ENCODE measurements around the gene IFNA13. TPM values are rescaled to one million over a fixed set of nuclear protein-coding genes. Genes with fewer than 3 reads are reported as not detected.
A peak's percentile ranks its signal among the peaks of the same experiment; 100 is the strongest.

Gene IFNA13
- not detected for total RNA-seq

- H3K9me3 Mint-ChIP-seq, result no peaks in the 10 kb centered on the region
- H3K27ac Mint-ChIP-seq, result no peak within 1 kb of the TSS
- H3K4me1 Mint-ChIP-seq, result no peaks in the 10 kb centered on the region
- H3K4me3 Mint-ChIP-seq, result no peak within 1 kb of the TSS
- ATAC-seq (replicated peaks), result no peak
- H3K27me3 Mint-ChIP-seq, result peaks cover 31% of the 10 kb centered on the region
- no peaks in the 10 kb centered on the region for H3K36me3 Mint-ChIP-seq (ENCODE audit: low read depth)
Observed at GRCh38 chr9:21367957-21368356, at the start of gene IFNA13. TSS of gene IFNA13 (minus strand) at chr9:21368057. CDS start at chr9:21368010, 47 bp downstream.

- Mint-ChIP-seq H3K36me3 (ENCODE audit: low read depth) (no peaks in the 10 kb centered on the region), H3K4me3 (no peak overlapping the region), H3K27me3 (peaks cover 8% of the 10 kb centered on the region), H3K9me3 (no peaks in the 10 kb centered on the region), H3K4me1 (no peaks in the 10 kb centered on the region), H3K27ac (no peak overlapping the region)
- no peak for ATAC-seq (replicated peaks)
Observed at GRCh38 chr9:21415493-21416267, 47.8 kb upstream of the IFNA13 start.

- H3K27me3 Mint-ChIP-seq, result peaks cover 13% of the 10 kb centered on the region
- H3K4me1 Mint-ChIP-seq, result no peaks in the 10 kb centered on the region
- no peaks in the 10 kb centered on the region for H3K36me3 Mint-ChIP-seq (ENCODE audit: low read depth)
- no peaks in the 10 kb centered on the region for H3K9me3 Mint-ChIP-seq
- no peak for ATAC-seq (replicated peaks)
- H3K27ac Mint-ChIP-seq, result no peak overlapping the region
- H3K4me3 Mint-ChIP-seq, result no peak overlapping the region
Observed at GRCh38 chr9:21414220-21414940, 46.5 kb upstream of the IFNA13 start.

GRCh38 chr9:21413624-21414023 is 45.8 kb upstream of the IFNA13 start:
- Mint-ChIP-seq H3K4me3 (no peak overlapping the region), H3K4me1 (no peaks in the 10 kb centered on the region), H3K27me3 (peaks cover 13% of the 10 kb centered on the region), H3K9me3 (no peaks in the 10 kb centered on the region), H3K27ac (no peak overlapping the region), H3K36me3 (ENCODE audit: low read depth) (no peaks in the 10 kb centered on the region)
- peak; percentile 57 for ATAC-seq (replicated peaks)

- Mint-ChIP-seq H3K27ac (no peak overlapping the region), H3K4me1 (no peaks in the 10 kb centered on the region), H3K36me3 (ENCODE audit: low read depth) (no peaks in the 10 kb centered on the region), H3K9me3 (no peaks in the 10 kb centered on the region), H3K4me3 (no peak overlapping the region), H3K27me3 (peaks cover 13% of the 10 kb centered on the region)
- ATAC-seq (replicated peaks), result no peak
Observed at GRCh38 chr9:21413151-21413550, 45.3 kb upstream of the IFNA13 start.

GRCh38 chr9:21412107-21412506 is 44.2 kb upstream of the IFNA13 start:
- no peaks in the 10 kb centered on the region for H3K36me3 Mint-ChIP-seq (ENCODE audit: low read depth)
- no peak overlapping the region for H3K4me3 Mint-ChIP-seq
- peaks cover 13% of the 10 kb centered on the region for H3K27me3 Mint-ChIP-seq
- H3K27ac Mint-ChIP-seq, result no peak overlapping the region
- no peaks in the 10 kb centered on the region for H3K4me1 Mint-ChIP-seq
- no peak for ATAC-seq (replicated peaks)
- no peaks in the 10 kb centered on the region for H3K9me3 Mint-ChIP-seq

- peaks cover 10% of the 10 kb centered on the region for H3K27me3 Mint-ChIP-seq
Observed at GRCh38 chr9:21408817-21409216, 41.0 kb upstream of the IFNA13 start, which contains the start of gene IFNA8. TSS of gene IFNA8 (plus strand) at chr9:21409117. CDS start at chr9:21409177, 60 bp downstream.

GRCh38 chr9:21404146-21404545 is 36.3 kb upstream of the IFNA13 start:
- H3K27me3 Mint-ChIP-seq, result peaks cover 33% of the 10 kb centered on the region
- H3K9me3 Mint-ChIP-seq, result no peaks in the 10 kb centered on the region
- ATAC-seq (replicated peaks), result no peak
- H3K4me1 Mint-ChIP-seq, result no peaks in the 10 kb centered on the region
- H3K36me3 Mint-ChIP-seq (ENCODE audit: low read depth), result no peaks in the 10 kb centered on the region
- no peak overlapping the region for H3K4me3 Mint-ChIP-seq
- no peak overlapping the region for H3K27ac Mint-ChIP-seq

More at GRCh38 chr9:21408817-21409216, 41.0 kb upstream of the IFNA13 start, which contains the start of gene IFNA8:
- Mint-ChIP-seq H3K27ac (no peak within 1 kb of the TSS), H3K4me1 (no peaks in the 10 kb centered on the region), H3K36me3 (ENCODE audit: low read depth) (no peaks in the 10 kb centered on the region), H3K4me3 (no peak within 1 kb of the TSS), H3K9me3 (no peaks in the 10 kb centered on the region)
- no peak for ATAC-seq (replicated peaks)

- ATAC-seq (replicated peaks), result peak; percentile 31
- Mint-ChIP-seq H3K4me3 (peak overlapping the region; percentile 50), H3K9me3 (no peaks in the 10 kb centered on the region), H3K4me1 (no peaks in the 10 kb centered on the region), H3K27ac (no peak overlapping the region), H3K36me3 (ENCODE audit: low read depth) (no peaks in the 10 kb centered on the region), H3K27me3 (peaks cover 39% of the 10 kb centered on the region)
Observed at GRCh38 chr9:21402386-21403251, 34.8 kb upstream of the IFNA13 start.

- peaks cover 6% of the 10 kb centered on the region for H3K4me1 Mint-ChIP-seq
- H3K27me3 Mint-ChIP-seq, result peaks cover 50% of the 10 kb centered on the region
- no peaks in the 10 kb centered on the region for H3K9me3 Mint-ChIP-seq
- H3K4me3 Mint-ChIP-seq, result no peak overlapping the region
- no peak for ATAC-seq (replicated peaks)
- H3K36me3 Mint-ChIP-seq (ENCODE audit: low read depth), result no peaks in the 10 kb centered on the region
- H3K27ac Mint-ChIP-seq, result no peak overlapping the region
Observed at GRCh38 chr9:21399956-21400355, 32.1 kb upstream of the IFNA13 start.

GRCh38 chr9:21398955-21399489 is 31.2 kb upstream of the IFNA13 start:
- Mint-ChIP-seq H3K4me1 (peaks cover 6% of the 10 kb centered on the region), H3K36me3 (ENCODE audit: low read depth) (no peaks in the 10 kb centered on the region), H3K27ac (no peak overlapping the region), H3K27me3 (peaks cover 50% of the 10 kb centered on the region), H3K9me3 (no peaks in the 10 kb centered on the region), H3K4me3 (no peak overlapping the region)
- ATAC-seq (replicated peaks), result no peak

- peak overlapping the region; percentile 76 for H3K4me3 Mint-ChIP-seq
- peaks cover 50% of the 10 kb centered on the region for H3K27me3 Mint-ChIP-seq
- ATAC-seq (replicated peaks), result peak; percentile 82
- peaks cover 6% of the 10 kb centered on the region for H3K4me1 Mint-ChIP-seq
- H3K9me3 Mint-ChIP-seq, result no peaks in the 10 kb centered on the region
- H3K36me3 Mint-ChIP-seq (ENCODE audit: low read depth), result no peaks in the 10 kb centered on the region
- H3K27ac Mint-ChIP-seq, result no peak overlapping the region
Observed at GRCh38 chr9:21395778-21396717, 28.2 kb upstream of the IFNA13 start.

GRCh38 chr9:21392270-21392669 is 24.4 kb upstream of the IFNA13 start:
- H3K4me1 Mint-ChIP-seq, result peaks cover 6% of the 10 kb centered on the region

More at GRCh38 chr9:21392270-21392669, 24.4 kb upstream of the IFNA13 start:
- H3K4me3 Mint-ChIP-seq, result no peak overlapping the region
- no peak overlapping the region for H3K27ac Mint-ChIP-seq
- ATAC-seq (replicated peaks), result peak; percentile 28
- no peaks in the 10 kb centered on the region for H3K9me3 Mint-ChIP-seq
- H3K36me3 Mint-ChIP-seq (ENCODE audit: low read depth), result no peaks in the 10 kb centered on the region
- peaks cover 49% of the 10 kb centered on the region for H3K27me3 Mint-ChIP-seq

All from activated T-helper 17 cell treated with anti-CD3 and anti-CD28 coated beads, Interleukin-2, amount 50 U/mL, for 72 hours (primary cell).